ENCODE measurements around the gene RPRD1B.

The RPRD1B gene

GRCh38 chr20:38131588-38132121, 98.1 kb downstream of the RPRD1B start:
- H3K36me3 ChIP-seq (replicated peaks; ENCODE audit: low read depth, low read length), result peaks cover 18% of the 10 kb centered on the region

GRCh38 chr20:38132156-38132909, 98.8 kb downstream of the RPRD1B start:
- H3K27me3 ChIP-seq (ENCODE audit: low read depth, low read length), result no peaks in the 10 kb centered on the region
- H3K27ac ChIP-seq (ENCODE audit: low read length), result no peak overlapping the region
- H4K20me1 ChIP-seq (ENCODE audit: insufficient read depth, low read length), result no peaks in the 10 kb centered on the region
- no peaks in the 10 kb centered on the region for H3K4me1 ChIP-seq (ENCODE audit: low read length)
- peaks cover 21% of the 10 kb centered on the region for H3K36me3 ChIP-seq (replicated peaks; ENCODE audit: low read depth, low read length)
- H3K9ac ChIP-seq (ENCODE audit: low read length), result no peak overlapping the region
- no peak overlapping the region for H3K4me2 ChIP-seq (ENCODE audit: low read length)
- no peak for TF ChIP-seq EZH2phosphoT487 (IDR thresholded peaks at IDR 0.05; ENCODE audit: low read depth)
- TF ChIP-seq CTCF (IDR thresholded peaks at IDR 0.05; ENCODE audit: low read depth, low read length), result no peak
- H3K79me2 ChIP-seq (ENCODE audit: low read length), result no peaks in the 10 kb centered on the region
- H3K9me3 ChIP-seq (ENCODE audit: insufficient read depth, low read length), result no peaks in the 10 kb centered on the region
- H2AFZ ChIP-seq (ENCODE audit: low read depth, low read length), result no peak overlapping the region
- H3K4me3 ChIP-seq (ENCODE audit: low read length), result no peak overlapping the region

More at GRCh38 chr20:38131588-38132121, 98.1 kb downstream of the RPRD1B start:
- Histone ChIP-seq H3K4me2 (ENCODE audit: low read length) (no peak overlapping the region), H3K4me3 (ENCODE audit: low read length) (no peak overlapping the region), H3K9me3 (ENCODE audit: insufficient read depth, low read length) (no peaks in the 10 kb centered on the region), H3K9ac (ENCODE audit: low read length) (no peak overlapping the region), H3K27ac (ENCODE audit: low read length) (no peak overlapping the region), H3K79me2 (ENCODE audit: low read length) (no peaks in the 10 kb centered on the region), H3K4me1 (ENCODE audit: low read length) (no peaks in the 10 kb centered on the region), H4K20me1 (ENCODE audit: insufficient read depth, low read length) (no peaks in the 10 kb centered on the region), H3K27me3 (ENCODE audit: low read depth, low read length) (no peaks in the 10 kb centered on the region), H2AFZ (ENCODE audit: low read depth, low read length) (no peak overlapping the region)
- TF ChIP-seq EZH2phosphoT487 (IDR thresholded peaks at IDR 0.05; ENCODE audit: low read depth) (no peak), CTCF (IDR thresholded peaks at IDR 0.05; ENCODE audit: low read depth, low read length) (no peak)

- no peaks in the 10 kb centered on the region for H4K20me1 ChIP-seq (ENCODE audit: insufficient read depth, low read length)
- H3K36me3 ChIP-seq (replicated peaks; ENCODE audit: low read depth, low read length), result peaks cover 27% of the 10 kb centered on the region
- H3K79me2 ChIP-seq (ENCODE audit: low read length), result no peaks in the 10 kb centered on the region
- no peak overlapping the region for H3K4me2 ChIP-seq (ENCODE audit: low read length)
- H3K4me1 ChIP-seq (ENCODE audit: low read length), result no peaks in the 10 kb centered on the region
- H3K9ac ChIP-seq (ENCODE audit: low read length), result no peak overlapping the region
- H3K4me3 ChIP-seq (ENCODE audit: low read length), result no peak overlapping the region
- no peaks in the 10 kb centered on the region for H3K9me3 ChIP-seq (ENCODE audit: insufficient read depth, low read length)
- TF ChIP-seq CTCF (IDR thresholded peaks at IDR 0.05; ENCODE audit: low read depth, low read length), result no peak
- TF ChIP-seq EZH2phosphoT487 (IDR thresholded peaks at IDR 0.05; ENCODE audit: low read depth), result no peak
- H2AFZ ChIP-seq (ENCODE audit: low read depth, low read length), result no peak overlapping the region
- no peaks in the 10 kb centered on the region for H3K27me3 ChIP-seq (ENCODE audit: low read depth, low read length)
- no peak overlapping the region for H3K27ac ChIP-seq (ENCODE audit: low read length)
Observed at GRCh38 chr20:38132910-38133501, 99.5 kb downstream of the RPRD1B start.

- no peak overlapping the region for H3K4me2 ChIP-seq (ENCODE audit: low read length)
- no peaks in the 10 kb centered on the region for H3K27me3 ChIP-seq (ENCODE audit: low read depth, low read length)
- peaks cover 35% of the 10 kb centered on the region for H3K36me3 ChIP-seq (replicated peaks; ENCODE audit: low read depth, low read length)
Observed at GRCh38 chr20:38133680-38134426, 100.3 kb downstream of the RPRD1B start.

More at GRCh38 chr20:38133680-38134426, 100.3 kb downstream of the RPRD1B start:
- Histone ChIP-seq H3K9ac (ENCODE audit: low read length) (no peak overlapping the region), H3K4me1 (ENCODE audit: low read length) (no peaks in the 10 kb centered on the region), H3K4me3 (ENCODE audit: low read length) (no peak overlapping the region), H2AFZ (ENCODE audit: low read depth, low read length) (no peak overlapping the region), H3K27ac (ENCODE audit: low read length) (no peak overlapping the region), H3K9me3 (ENCODE audit: insufficient read depth, low read length) (no peaks in the 10 kb centered on the region), H4K20me1 (ENCODE audit: insufficient read depth, low read length) (no peaks in the 10 kb centered on the region), H3K79me2 (ENCODE audit: low read length) (no peaks in the 10 kb centered on the region)
- TF ChIP-seq EZH2phosphoT487 (IDR thresholded peaks at IDR 0.05; ENCODE audit: low read depth) (no peak), CTCF (IDR thresholded peaks at IDR 0.05; ENCODE audit: low read depth, low read length) (no peak)

Data from OCI-LY3 (cell line).